ENCODE data around the gene TEKT2. TPM values are rescaled to one million over a fixed set of nuclear protein-coding genes. Genes with fewer than 3 reads are reported as not detected.

TEKT2 gene
- total and polyA plus RNA-seq, 2 of the 4 experiments (the other 2 are of a cell fraction), result 0.18 TPM; not detected in 1

DNA sequence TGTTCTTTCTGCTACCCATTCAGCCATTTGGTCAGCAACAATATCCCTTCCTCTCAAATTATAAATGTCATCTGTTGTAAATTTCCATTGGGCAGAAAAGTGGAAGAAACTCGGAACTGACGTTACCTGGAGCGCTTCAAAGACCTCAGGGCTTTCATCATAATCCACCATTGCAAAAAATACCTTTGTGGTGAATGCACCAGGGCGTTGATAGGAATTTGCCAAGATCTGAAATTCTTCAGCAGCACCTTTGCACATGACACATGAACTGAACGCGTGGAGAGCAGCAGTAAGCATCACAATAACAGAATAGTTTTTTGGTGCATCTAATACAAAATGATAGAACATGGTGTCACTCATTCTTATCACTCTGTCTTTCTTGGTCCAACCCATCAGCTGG is 3.1 kb upstream of the TEKT2 start:
- Histone ChIP-seq H3K4me2 (ENCODE audit: low read depth, low read length) (no peak overlapping the region; the same call in 1 of the 2 replicates), H3K9me3 (ENCODE audit: control insufficient read depth, insufficient read depth, low read length) (no peaks in the 10 kb centered on the region), H2BK20ac (ENCODE audit: low read depth, low read length) (no peak overlapping the region), H3K9ac (ENCODE audit: low read depth, low read length) (no peak overlapping the region), H3K27me3 (ENCODE audit: control insufficient read depth, insufficient read depth, low read length) (no peaks in the 10 kb centered on the region; the same call in 1 of the 2 replicates), H3K18ac (ENCODE audit: low read depth, low read length) (no peak overlapping the region), H2BK5ac (ENCODE audit: low read depth, low read length, poor library complexity, severe bottlenecking) (no peak overlapping the region), H3K36me3 (ENCODE audit: control insufficient read depth, insufficient read depth, low read length) (no peaks in the 10 kb centered on the region), H3K56ac (ENCODE audit: extremely low read depth, insufficient read depth, low read length) (no peak overlapping the region), H2AK9ac (replicated peaks; ENCODE audit: low read depth, low read length, poor library complexity) (no peak overlapping the region), H2BK120ac (ENCODE audit: low read depth, low read length) (no peak overlapping the region), H4K20me1 (ENCODE audit: insufficient read depth, low read length) (no peaks in the 10 kb centered on the region), H3K27ac (ENCODE audit: insufficient read depth, low read length) (no peak overlapping the region), H3K4ac (ENCODE audit: low read depth, low read length) (no peak overlapping the region), H2BK15ac (ENCODE audit: low read depth, low read length) (no peak overlapping the region), H3K9me1 (ENCODE audit: insufficient read depth, low read length) (peaks cover 3% of the 10 kb centered on the region; the same call in 1 of the 2 replicates), H3K4me3 (ENCODE audit: insufficient read depth, low read depth, low read length) (no peak overlapping the region), H2AK5ac (ENCODE audit: low read depth, low read length) (no peak overlapping the region), H4K91ac (ENCODE audit: insufficient read depth, low read depth, low read length) (no peak overlapping the region), H3K14ac (replicated peaks; ENCODE audit: low read depth, low read length) (no peak overlapping the region), H4K5ac (ENCODE audit: low read depth, low read length) (no peak overlapping the region), H2AFZ (replicated peaks; ENCODE audit: low read length, poor library complexity) (no peak overlapping the region), H3K23ac (ENCODE audit: low read depth, low read length) (no peak overlapping the region), H3K4me1 (ENCODE audit: control insufficient read depth, insufficient read depth, low read length) (no peaks in the 10 kb centered on the region), H4K8ac (ENCODE audit: low read depth in 2 of 2, low read length in 2 of 2) (no peak overlapping the region), H3K79me1 (ENCODE audit: low read depth in 1 of 2, low read length in 2 of 2) (no peaks in the 10 kb centered on the region)
- no peak for DNase-seq
- ChIA-PET POLR2A (ENCODE audit: unreplicated experiment) (no interaction called here), CTCF (no interaction called here)
- WGBS, 2 experiments (ENCODE audit: extremely low coverage in 2 of 2, insufficient read length in 1 of 2), result no CpG with 5 or more reads among the region's 6 CpGs
- intact Hi-C loops (cut with micrococcal nuclease), result loop anchor here (10.0 kb wide), 1 partner anchor 146 kb away; the partner anchor contains the start of gene AGO3
- no peak for ATAC-seq (ENCODE audit: low read depth)
- TF ChIP-seq CHD1 (IDR thresholded peaks at IDR 0.05; ENCODE audit: low read depth, low read length), result no peak
- no peak for TF ChIP-seq CEBPB (IDR thresholded peaks at IDR 0.05; ENCODE audit: low read depth, low read length)
- TF ChIP-seq, protein P1, sequence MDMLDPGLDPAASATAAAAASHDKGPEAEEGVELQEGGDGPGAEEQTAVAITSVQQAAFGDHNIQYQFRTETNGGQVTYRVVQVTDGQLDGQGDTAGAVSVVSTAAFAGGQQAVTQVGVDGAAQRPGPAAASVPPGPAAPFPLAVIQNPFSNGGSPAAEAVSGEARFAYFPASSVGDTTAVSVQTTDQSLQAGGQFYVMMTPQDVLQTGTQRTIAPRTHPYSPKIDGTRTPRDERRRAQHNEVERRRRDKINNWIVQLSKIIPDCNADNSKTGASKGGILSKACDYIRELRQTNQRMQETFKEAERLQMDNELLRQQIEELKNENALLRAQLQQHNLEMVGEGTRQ (IDR thresholded peaks at IDR 0.05; ENCODE audit: low read depth, low read length), result no peak
- TF ChIP-seq, protein P2, sequence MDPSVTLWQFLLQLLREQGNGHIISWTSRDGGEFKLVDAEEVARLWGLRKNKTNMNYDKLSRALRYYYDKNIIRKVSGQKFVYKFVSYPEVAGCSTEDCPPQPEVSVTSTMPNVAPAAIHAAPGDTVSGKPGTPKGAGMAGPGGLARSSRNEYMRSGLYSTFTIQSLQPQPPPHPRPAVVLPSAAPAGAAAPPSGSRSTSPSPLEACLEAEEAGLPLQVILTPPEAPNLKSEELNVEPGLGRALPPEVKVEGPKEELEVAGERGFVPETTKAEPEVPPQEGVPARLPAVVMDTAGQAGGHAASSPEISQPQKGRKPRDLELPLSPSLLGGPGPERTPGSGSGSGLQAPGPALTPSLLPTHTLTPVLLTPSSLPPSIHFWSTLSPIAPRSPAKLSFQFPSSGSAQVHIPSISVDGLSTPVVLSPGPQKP (IDR thresholded peaks at IDR 0.05; ENCODE audit: borderline replicate concordance, low read depth, low read length), result no peak
- no peak for TF ChIP-seq FOS (IDR thresholded peaks at IDR 0.05; ENCODE audit: low read depth, low read length)
- no peak for TF ChIP-seq MAFK (IDR thresholded peaks at IDR 0.05; ENCODE audit: low read depth, low read length)
- TF ChIP-seq RAD21 (IDR thresholded peaks at IDR 0.05; ENCODE audit: low read length), result no peak
- no peak for TF ChIP-seq NFE2L2 (IDR thresholded peaks at IDR 0.05; ENCODE audit: low read depth, low read length)
- no peak for TF ChIP-seq RFX5 (IDR thresholded peaks at IDR 0.05; ENCODE audit: low read depth, low read length)
- no peak for TF ChIP-seq BHLHE40 (IDR thresholded peaks at IDR 0.05; ENCODE audit: low read depth, low read length)
- TF ChIP-seq MAZ (IDR thresholded peaks at IDR 0.05; ENCODE audit: borderline replicate concordance, low read depth, low read length), result no peak
- no peak for TF ChIP-seq RCOR1 (IDR thresholded peaks at IDR 0.05; ENCODE audit: insufficient replicate concordance, low read length)
- BruUV-seq (replicated peaks), result no TSS peak
- in situ Hi-C loops (cut with MboI; ENCODE audit: low sequenced_read_pairs), result no loop called here
- dilution Hi-C loops (cut with HindIII; ENCODE audit: low sequenced_read_pairs, unreplicated experiment), result no loop called here

Measured in IMR-90 (cell line).